CD4-positive, alpha-beta T cell treated with Interleukin-10 for 1 hour (primary cell): ENCODE measurements around the gene GPM6B.

Experiments used
- DNase-seq: peaks from one replicate; pipeline ENCODE4 v3.0.0-alpha.2; 2020

The GPM6B gene, protein sequence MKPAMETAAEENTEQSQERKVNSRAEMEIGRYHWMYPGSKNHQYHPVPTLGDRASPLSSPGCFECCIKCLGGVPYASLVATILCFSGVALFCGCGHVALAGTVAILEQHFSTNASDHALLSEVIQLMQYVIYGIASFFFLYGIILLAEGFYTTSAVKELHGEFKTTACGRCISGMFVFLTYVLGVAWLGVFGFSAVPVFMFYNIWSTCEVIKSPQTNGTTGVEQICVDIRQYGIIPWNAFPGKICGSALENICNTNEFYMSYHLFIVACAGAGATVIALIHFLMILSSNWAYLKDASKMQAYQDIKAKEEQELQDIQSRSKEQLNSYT

DNA sequence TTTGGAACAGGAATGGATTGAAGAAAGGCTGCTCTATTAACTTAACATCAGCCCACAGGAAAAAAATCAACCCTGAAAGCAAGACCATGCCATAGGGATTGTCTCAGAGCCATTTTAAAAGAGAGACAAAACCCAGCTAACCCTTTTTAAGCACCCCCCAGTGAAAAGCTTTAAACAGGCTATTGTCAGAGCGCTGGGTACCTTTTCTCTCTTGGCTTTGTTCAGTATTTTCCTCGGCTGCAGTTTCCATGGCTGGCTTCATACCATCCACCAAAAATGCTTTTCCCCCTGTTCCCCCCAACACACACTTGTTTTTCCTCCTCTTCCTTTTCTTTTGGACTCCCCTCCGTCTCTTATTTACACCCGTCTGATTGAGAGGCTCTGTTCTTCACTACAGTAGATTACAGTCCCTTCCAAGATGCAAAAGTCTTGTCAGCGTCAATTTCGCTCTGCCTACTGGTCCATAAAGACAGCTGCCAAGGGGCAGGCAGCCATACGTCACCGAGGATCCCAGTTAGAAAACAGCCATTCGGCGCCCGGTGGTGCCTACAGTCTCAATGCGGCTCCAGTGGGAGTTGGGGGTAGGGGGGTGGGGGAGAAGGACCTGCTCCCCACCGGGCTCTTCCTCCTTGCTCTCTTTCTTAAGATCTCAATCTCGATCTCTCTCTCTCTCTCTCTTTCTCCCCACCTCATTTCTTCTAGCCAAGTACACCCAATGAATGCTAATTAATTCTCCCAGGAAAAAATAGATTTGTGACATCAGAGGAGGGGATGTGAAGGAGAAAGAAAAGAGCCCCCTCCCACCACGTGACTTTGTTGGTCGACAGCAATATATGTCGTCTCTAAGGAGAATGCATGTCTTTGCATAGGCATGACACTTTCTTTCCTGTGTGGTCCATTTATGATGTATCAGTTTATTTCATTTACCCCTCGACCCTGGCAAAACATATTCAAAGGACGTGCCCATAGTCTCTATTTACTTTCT is at the start of gene GPM6B:
Gene GPM6B (minus strand): TSS at position 451 of the 985 bp plus-strand sequence. CDS start 189 bp downstream, at position 262.
- DNase-seq: no peak

DNA sequence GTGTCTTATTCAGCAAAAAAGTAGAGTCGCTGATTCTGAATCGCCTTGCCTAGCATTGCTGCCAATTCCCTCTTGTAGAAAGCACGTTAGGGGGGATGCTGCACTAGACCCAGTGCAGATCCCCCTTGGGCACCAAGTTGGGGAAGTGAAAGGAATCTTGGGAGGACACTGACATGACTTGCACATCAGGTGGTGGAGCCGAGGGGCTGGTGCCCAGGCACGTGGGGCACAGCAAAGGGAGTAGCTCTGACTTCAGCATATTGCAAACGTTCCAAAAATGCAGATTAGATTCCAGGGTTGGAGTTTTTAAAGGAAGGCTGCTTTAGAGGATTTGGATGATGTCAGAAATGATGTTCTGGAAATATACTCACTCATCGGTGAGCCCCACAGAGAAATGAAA is 47.4 kb upstream of the GPM6B start:
- no peak for DNase-seq

DNA sequence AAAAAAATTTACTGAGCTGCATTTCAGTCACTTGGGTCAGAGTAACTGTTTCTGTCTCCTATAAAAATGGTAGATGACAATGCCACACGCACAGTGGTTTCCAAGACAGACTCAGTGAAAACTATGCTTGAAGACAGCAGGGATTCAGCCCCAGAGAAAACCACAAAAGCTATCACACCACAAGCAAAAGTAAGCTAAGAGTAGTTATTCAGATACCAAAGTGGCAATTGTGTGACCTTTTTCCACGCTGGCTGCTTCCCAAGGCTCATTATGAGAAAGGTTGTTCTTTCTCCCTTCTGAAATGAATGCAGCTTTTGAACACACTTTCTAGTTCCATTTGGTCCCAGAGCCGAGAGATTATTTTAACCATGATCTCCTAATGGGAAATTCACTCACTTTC is 46.4 kb upstream of the GPM6B start:
- no peak for DNase-seq

DNA sequence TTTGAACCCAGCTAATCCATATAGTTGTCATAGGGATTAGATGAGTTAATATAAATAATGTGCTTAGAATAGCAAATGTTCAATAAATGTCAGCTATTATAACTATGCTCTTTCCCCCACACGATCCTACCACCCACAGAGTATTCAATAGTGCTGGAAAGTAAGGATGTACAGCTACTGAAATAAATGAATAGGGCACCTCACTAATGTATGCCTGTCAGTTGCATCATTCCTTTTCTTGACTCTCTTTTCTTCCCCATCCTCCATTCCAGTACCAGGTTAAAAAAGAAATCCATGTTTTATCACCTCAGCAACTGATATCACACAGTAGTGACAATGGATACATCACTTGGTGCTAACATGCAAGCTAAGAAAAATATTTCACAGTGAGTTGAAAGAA is 42.8 kb upstream of the GPM6B start:
- no peak for DNase-seq

DNA sequence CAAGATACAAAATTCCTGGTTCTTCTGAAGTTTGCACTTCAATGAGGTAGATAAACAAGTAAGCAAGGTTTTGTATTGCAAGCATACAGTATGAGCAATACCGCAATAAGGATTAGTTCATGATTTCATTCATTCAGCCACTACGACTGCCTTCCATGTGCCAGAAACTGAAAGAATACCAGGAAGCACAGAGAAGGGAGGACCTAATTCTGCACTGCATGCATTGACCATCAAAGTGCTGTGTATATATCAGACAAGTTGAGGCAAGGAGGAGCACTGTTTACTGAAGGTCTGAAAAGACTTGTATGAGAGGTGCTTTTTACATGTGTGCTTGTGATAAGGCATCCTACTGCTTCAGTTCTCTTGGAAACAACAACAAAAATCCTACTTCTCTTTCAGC is 40.9 kb upstream of the GPM6B start:
- no peak for DNase-seq

DNA sequence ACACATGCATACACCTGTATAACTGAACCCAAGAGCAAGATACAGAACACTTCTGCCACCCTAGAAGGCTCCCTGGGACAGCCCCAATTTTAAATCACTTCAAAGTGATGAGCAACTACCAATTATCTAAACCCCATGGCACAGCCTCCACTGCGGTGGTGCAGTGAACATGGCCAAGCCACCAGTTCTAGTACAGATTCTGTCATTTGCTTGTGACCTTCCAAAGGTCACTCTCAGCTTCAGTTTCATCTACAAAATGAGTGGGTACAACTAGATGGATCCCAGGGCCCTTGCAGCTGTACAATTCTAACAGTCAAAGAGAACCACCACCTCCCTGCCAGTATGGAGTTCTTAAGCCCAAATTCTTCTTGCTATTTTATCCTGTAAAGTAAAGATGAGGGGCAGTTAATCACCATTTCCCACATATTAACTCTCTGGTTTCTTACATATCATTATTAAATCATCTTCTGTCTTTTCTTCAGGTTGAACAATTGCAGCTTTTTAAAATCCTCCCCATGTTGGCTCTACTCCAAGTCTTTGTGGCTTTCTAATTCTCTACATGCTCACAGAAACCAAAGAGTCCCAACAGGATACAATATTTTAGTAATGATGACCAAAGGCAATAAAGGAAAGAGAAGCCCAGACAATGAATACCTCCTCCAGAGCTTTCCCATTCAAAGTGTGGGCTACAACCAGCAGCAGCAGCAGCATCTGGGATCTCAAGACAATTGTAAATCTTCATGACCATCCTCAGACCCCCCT is 39.0 kb upstream of the GPM6B start:
- DNase-seq: no peak

DNA sequence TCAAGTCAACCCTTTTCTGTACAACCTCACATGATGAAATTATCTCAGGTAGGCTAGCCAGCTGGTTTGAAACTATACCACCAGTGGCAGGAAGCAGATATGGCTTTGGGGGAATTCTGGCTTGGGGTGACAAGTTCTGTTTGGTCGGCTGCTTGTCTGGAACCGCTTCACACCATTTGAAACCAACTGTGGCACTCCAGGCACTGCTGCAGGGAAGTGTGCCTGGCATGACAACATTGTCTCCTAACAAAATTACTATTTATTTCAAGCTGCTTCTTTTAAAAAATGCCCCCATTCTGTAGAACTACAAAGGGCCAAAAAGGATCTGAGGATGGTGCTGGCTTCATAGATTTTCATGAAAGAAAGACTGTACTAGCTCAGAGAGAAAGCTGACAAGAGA is 37.1 kb upstream of the GPM6B start:
- no peak for DNase-seq

DNA sequence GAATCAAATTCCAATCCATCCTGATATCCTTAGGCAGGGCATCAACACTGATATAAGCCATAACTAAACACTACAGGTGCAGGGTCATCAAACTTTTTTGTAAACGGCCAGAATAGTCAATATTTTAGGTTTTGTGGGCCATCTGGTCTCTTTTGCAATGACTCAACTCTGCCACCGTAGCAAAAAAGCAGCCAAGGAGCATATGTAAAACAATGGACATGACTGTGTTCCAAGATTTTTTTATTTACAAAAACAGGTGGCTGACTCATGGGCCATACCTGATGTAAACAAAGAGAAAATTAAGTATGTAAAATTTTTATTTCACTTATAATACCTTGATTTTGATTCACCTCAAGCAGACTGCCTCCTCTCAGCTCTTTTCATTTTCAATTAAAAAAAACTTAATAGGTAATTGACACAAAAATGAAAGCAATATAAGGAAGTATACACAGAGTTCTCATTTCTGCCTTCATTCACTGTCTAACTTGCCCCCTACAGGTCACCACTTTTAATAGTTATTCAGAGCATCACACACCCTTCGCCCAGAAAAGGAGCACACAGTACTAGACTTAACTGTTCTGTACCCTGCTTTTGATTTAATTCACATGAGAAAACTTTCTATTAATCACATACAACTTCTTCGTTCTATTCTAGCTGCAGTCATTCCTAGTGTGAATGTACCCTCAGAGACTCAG is 35.3 kb upstream of the GPM6B start:
- no peak for DNase-seq

DNA sequence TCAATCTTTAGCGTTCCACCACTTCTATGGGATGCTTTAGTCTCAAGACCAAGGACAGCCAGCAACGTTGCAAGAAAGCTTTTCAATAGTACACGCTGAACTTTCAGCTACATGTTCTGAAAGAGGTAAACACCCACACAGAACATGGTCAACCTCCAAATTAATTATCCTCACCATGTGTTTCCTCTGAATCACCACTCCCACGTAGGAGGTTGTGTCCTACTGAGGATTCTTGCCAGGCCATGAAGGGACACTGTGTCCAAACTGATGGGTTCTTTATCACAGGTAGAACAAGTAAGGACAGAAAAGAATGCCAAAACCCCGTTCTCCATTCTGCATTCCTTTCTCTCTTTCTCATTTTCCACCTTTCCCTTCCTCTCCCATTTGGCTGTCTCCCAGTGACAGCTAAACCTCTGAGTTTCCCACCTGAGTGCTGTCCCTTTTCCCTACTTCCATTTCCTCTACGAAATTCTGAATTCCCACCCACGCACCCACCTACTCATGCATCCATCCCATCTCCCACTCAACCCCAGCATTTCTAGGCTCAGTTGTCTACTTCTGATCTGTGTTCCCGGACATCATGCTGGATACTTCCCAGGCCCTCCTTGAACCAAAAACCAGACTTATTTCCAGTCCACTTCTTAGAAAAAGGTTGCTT is 29.0 kb upstream of the GPM6B start:
- DNase-seq: no peak

DNA sequence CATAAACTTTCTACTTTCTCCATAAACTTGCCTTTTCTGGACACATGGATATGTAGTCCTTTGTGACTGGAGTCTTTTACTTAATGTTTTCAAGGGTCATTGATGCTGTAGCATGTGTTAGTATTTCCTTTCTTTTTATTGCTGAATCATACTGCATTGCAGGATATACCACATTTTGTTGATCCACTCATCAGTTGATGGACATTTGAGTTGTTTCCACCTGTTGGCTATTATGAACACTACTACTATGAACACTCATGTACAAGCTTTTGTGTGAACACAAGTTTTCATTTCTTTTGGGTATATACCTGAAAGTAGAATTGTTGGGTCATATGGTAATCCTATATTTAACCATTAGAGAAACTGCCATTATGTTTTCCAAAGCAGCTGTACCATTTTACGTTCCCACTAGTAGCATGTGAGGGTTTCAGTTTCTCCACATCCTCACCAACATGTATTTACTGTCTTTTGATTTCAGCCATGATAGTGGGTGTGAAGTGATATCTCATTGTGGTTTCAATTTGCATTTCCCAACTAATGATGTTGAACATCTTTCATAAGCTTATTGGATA is 26.3 kb upstream of the GPM6B start:
- no peak for DNase-seq

DNA sequence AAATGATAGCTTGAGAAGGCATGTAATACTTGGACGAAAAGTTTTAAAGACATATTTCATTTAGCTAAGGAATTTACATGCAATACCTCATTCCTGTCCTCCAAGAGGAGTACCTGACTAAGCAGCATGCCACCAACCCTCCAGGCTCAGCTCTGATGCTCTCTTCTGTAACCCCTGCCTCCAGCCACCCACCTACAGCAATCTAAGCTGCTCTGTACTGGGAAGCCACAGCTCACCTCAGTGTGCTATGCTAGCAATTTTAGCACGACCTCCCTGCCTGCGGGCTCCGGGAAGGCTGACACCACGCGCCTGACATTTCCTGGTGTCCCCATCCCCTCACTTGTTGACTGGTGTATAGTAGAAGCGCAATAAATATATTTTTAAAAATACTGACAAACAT is 23.2 kb upstream of the GPM6B start:
- DNase-seq: no peak

DNA sequence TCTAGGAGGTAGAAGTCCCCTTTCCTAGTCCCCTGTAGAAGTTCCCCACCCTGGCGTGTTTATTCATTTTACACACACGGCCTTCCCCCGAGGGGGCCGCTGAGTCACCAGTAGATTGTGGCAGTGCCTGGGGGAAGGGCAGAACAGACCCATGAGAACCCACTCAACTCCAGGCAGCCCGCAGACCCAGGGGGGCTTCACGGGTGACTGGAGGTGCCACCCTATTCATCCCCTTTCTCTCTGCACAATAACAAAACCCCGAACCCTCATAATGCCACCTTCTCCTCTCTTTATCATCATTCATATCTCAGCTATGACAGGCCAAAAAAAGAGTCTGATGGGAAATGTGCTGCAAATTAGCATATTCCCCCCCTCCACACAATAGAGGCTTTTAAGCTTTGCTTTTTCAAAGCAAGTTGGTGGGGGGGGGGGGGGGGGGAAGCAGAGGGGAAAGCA is 20.4 kb upstream of the GPM6B start:
- DNase-seq: no peak

DNA sequence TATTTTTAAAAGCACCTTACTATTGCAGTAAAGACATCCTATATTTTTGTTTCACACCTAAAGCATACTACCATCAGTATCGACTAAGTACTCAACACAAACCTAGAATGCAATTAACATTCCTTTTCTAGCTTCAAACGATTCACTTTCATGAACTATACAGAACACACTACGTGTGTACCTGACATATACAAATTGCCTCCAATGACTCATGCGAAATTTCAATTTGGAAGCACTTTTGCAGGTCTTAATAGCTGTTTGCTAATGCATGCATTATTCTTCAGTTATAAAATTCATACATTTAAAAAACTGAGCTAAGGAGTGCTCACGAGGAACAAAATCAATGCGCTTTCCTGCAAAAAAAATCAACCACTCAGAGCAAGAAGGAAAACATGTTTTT is 19.7 kb upstream of the GPM6B start:
- DNase-seq: no peak

DNA sequence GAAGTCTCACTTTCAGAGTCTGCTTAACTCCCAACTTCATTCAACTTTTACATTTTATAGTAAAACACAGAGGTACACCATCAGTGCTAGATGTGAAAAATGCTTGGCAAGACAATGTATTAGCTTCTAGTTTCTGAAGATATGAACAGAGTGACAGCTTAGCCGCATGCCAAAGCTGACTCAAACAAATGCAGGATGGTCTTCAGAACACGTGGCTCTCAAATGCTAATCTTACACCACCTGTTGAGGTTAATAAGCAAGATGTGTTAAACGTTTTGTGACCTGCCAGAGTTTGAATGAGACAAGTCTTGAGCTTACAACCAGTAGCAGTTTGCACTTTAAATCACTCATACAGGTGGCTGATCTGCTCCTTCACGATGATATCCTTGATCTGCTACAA is 18.9 kb upstream of the GPM6B start:
- no peak for DNase-seq

DNA sequence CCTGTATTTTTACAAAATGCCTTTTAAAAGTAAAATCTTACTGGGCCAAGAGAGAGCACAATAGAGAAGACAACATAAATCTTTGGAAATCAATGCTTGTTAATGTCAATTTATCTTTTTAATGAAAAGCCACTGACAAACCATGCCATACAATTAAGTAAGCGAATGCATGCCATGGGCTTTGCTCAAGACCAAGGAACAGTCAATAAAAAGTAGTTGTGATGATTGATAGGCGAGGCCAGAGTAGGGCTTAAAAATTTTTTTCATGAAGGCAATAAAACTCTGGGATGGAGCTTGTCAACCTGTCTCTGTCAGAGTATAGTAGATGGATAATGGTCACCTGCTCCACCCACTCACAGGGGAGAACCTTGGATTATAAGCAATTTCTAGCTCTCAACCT is 17.5 kb upstream of the GPM6B start:
- DNase-seq: no peak

DNA sequence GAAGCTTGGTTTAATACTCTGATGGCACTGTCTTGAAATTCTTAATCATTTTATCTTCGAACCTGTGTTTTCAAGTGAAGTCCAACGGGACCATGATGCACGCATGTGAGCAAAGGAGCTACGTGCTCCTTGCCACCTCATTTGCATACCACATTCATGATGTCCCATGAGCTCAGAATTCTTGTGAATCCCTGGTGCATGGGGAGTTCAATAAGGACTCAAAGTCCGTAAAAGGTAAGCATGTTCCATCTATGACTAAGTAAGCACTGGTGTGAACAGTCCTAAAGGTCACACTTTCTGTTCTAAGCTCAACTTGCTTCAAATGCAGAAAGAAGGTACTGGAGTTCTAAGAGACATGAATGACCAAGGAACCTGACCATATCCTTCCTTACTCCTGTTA is 13.1 kb upstream of the GPM6B start:
- no peak for DNase-seq

DNA sequence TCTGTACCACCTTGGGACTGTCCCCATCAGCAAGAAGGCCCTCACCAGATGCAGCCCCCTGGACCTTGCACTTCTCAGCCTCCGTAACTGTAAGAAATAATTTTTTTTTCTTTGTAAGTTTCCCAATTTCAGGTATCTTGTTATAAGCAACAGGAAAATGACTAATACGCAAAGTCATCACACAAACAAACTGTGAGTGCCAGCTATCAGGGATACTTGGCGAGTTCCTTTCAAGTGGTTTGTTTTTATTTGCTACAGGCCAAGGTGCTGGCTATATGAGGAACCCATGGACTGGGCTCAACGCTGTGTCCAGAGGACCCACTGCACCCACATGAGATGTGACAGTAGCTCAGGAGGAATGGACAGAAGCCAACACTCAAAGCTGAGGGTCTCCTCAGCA is 11.5 kb upstream of the GPM6B start:
- DNase-seq: no peak

DNA sequence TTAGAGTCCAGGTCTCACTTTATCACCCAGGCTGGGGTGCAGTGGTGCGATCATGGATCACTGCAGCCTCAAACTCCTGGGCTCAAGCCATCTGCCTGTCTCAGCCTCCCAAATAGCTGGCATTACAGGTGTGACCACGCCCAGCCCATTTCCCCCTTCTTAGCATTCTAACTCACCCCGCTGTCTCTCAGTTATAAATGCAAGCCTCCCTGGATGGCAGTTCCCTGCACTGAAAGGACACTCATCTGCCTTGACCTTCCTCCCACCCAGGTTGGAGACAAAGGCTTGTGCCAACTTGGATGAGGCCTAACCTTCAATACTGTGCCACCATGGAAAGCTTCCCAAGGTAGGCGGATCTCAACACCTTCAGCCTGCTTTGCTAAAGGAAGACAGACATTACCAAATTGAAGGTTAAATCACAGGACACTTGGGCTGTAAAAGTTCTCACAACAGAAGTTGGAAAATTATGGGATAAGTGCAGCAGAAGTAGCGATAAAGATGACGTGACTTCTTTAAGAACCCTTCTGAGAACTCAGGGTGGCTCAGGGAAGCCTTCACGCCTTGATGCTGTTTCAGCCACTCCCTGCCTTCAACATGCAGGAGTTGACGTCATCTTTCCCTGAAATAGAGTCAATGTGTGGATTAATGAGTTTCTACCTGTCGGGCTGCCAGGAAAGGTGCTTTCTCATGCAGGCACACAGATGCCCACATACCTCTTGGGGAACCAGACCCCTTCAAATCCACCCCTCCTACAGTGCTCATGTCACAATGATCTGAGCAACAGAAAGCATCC is 10.6 kb upstream of the GPM6B start:
- no peak for DNase-seq

DNA sequence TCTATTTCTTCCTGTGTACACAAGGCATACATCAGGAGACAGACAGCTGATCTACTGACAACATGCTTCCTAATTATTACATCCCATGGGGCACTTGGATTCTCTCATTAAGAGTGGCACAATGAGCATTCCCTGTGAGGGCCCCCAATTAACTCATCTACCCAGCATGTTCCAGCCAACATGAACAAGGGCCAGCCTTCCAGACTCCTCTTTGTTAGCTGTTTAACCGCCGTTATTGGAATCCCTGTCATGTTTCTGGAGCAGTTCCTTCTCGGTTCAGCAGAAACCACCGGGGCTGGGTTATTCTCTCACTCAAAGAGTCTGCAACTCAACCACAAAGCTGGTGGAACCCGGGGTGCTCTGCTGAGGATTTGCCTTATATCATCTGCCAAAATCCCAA is 9.9 kb upstream of the GPM6B start:
- no peak for DNase-seq

DNA sequence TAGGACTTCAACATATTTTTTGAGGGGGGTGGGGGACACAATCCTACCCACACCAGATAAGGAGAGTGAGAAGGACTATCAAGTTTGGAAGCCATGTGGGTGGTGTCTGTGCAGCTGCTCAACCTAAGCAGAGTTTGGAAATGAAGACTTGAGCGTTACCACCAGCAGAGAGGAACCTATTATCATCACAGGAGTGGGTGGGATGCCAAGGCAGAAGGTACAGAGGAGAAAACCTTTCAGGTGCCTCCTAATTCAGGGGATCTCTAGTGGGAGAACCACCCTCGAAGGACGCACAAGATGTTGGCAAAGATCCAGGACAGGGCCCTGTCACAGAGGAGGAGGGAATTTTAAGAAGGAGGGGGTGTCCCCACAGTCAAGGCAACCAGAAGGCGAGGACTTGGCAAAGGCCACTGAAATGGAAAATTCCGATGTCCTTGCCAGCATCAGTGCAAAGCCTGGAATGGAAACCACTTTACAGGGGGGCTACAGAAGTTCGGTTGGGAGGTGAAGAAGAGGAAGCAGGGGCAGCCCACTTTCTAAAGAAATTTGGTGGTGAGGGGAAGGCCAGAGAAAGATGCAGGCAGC is 8.4 kb upstream of the GPM6B start:
- no peak for DNase-seq

DNA sequence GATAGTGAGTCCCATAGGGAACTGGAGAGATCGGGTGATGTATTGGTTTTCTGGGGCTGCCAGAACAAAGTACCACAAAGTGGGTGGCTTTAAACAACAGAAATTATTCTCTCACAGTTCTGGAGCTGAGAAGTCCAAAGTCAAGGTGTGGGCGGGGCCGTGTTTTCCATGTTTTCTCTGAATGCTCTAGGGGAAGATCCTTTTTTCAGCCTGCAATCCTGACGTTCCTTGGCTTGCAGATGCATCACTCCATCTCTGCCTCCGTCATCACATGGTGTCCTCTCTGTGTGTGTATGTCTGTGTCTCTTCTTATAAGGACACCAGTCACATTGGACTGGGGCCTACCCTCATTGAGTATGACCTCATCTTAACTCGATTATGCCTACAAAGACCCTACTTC is 7.9 kb upstream of the GPM6B start:
- DNase-seq: no peak
